Natural killer cell (primary cell): ENCODE results near the gene PDYN. TPM values are rescaled to one million over a fixed set of nuclear protein-coding genes. Genes with fewer than 3 reads are reported as not detected.

Experiments
- ATAC-seq, 3 donors: fragments of 150-1000 bp in 2 of 3; fragments of 200-7000 bp in 1 of 3; cut with Tn5 transposase; 1 replicate in 1 of 3; 2 replicates in 2 of 3; pipeline ENCODE4 v1.10.0; 2021; ENCODE audit warnings: mild to moderate bottlenecking in 2 of 3, moderate library complexity in 2 of 3
- DNase-seq, 2 donors: peaks; one replicate each; pipeline versions ENCODE4 v3.0.0 to v3.0.0-alpha.2; 2013 to 2021; ENCODE audit warnings: mixed read lengths in 1 of 2
- H3K27ac ChIP-seq: one replicate; pipeline ENCODE4 v1.5.1; 2013; ENCODE audit warnings: mild to moderate bottlenecking, low read length
- H3K27me3 ChIP-seq: one replicate; pipeline ENCODE4 v1.6.1; 2013; ENCODE audit warnings: low read length; ENCODE audit not compliant: control insufficient read depth, insufficient read depth
- H3K36me3 ChIP-seq: one replicate; pipeline ENCODE4 v1.6.1; 2013; ENCODE audit warnings: low read length; ENCODE audit not compliant: control insufficient read depth, insufficient read depth
- H3K4me1 ChIP-seq: one replicate; pipeline ENCODE4 v1.6.1; 2013; ENCODE audit warnings: low read length; ENCODE audit not compliant: control insufficient read depth, insufficient read depth
- H3K4me3 ChIP-seq: one replicate; pipeline ENCODE4 v1.5.1; 2013; ENCODE audit warnings: low read length
- H3K9me3 ChIP-seq: one replicate; pipeline ENCODE4 v1.6.1; 2013; ENCODE audit warnings: low read length; ENCODE audit not compliant: control insufficient read depth, insufficient read depth
- H3K27ac Mint-ChIP-seq, 2 donors: one replicate each; pipeline ENCODE4 v1.8.0; 2022; ENCODE audit warnings: mild to moderate bottlenecking in 2 of 2, mixed read lengths in 2 of 2, moderate library complexity in 1 of 2
- H3K27me3 Mint-ChIP-seq, 2 donors: one replicate each; pipeline ENCODE4 v1.8.0; 2022; ENCODE audit warnings: low read depth in 2 of 2, mixed read lengths in 2 of 2
- H3K36me3 Mint-ChIP-seq: one replicate; pipeline ENCODE4 v1.8.0; 2022; ENCODE audit warnings: mixed read lengths
- H3K4me1 Mint-ChIP-seq, 2 donors: one replicate each; pipeline ENCODE4 v1.8.0; 2022; ENCODE audit warnings: mixed read lengths in 2 of 2
- H3K4me3 Mint-ChIP-seq: one replicate; pipeline ENCODE4 v1.8.0; 2022; ENCODE audit warnings: mild to moderate bottlenecking, moderate library complexity, mixed read lengths
- H3K9me3 Mint-ChIP-seq, 2 donors: one replicate each; pipeline ENCODE4 v1.8.0; 2022; ENCODE audit warnings: mixed read lengths in 2 of 2
- WGBS: methylation state at CpG from one replicate; pipeline ENCODE4 v1.1.7; 2013; ENCODE audit warnings: missing lambda C conversion rate; ENCODE audit not compliant: insufficient coverage; 5-methylcytosine and 5-hydroxymethylcytosine counted together
- intact Hi-C: fragments of 100-400 bp; cut with micrococcal nuclease; formaldehyde crosslinking; loops from one replicate; pipeline ENCODE4 v1.14.2; 2022
- total RNA-seq, 4 donors: library from RNA; stranded (reverse); fragments of 120-200 nt in 1 of 4; gene quantifications; one replicate each; pipeline versions ENCODE4 v1.2.3 to v1.2.4, GENCODE V29; 2013 to 2022
- TF ChIP-seq, protein P1 (sequence below): fragments of 200-600 bp; IDR thresholded peaks from one replicate; pipeline ENCODE4 v1.8.0; 2022; ENCODE audit warnings: antibody characterized with exemption

Gene PDYN
- total RNA-seq, 3 donors from 2014 or later (not counting 1 experiment from before 2014, with no cell fraction given): not detected

DNA sequence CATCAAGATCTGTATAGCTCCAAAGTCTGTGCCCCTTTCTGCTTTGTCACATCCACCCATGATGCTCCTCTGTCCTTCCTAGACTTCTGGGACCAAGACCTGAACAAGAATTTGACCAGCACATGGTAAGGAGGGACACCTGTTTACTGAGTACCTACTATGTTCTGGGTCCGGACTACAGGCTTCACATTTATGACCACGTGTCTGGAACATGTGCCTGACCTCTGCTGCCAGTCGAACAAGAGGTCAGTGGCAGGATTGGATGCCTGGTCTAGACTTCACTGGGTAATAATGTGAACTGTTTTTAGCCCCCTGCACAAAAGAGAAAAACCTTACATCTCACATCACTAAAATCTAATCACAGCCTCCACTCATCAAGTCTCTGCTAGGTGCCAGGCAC, 7.3 kb upstream of the PDYN start:
- no peak overlapping the region for H3K27ac ChIP-seq
- H3K9me3 ChIP-seq: no peaks in the 10 kb centered on the region
- ATAC-seq: no peak
- Mint-ChIP-seq H3K4me3 (no peak overlapping the region), H3K36me3 (no peaks in the 10 kb centered on the region), H3K27me3 (peaks cover 12 to 21% of the 10 kb centered on the region in 2 donors), H3K27ac (no peak overlapping the region), H3K4me1 (no peaks in the 10 kb centered on the region), H3K9me3 (no peaks in the 10 kb centered on the region)
- no peaks in the 10 kb centered on the region for H3K27me3 ChIP-seq
- H3K4me3 ChIP-seq: no peak overlapping the region
- no peak for DNase-seq
- H3K4me1 ChIP-seq: no peaks in the 10 kb centered on the region
- no peaks in the 10 kb centered on the region for H3K36me3 ChIP-seq
- TF ChIP-seq, protein P1, sequence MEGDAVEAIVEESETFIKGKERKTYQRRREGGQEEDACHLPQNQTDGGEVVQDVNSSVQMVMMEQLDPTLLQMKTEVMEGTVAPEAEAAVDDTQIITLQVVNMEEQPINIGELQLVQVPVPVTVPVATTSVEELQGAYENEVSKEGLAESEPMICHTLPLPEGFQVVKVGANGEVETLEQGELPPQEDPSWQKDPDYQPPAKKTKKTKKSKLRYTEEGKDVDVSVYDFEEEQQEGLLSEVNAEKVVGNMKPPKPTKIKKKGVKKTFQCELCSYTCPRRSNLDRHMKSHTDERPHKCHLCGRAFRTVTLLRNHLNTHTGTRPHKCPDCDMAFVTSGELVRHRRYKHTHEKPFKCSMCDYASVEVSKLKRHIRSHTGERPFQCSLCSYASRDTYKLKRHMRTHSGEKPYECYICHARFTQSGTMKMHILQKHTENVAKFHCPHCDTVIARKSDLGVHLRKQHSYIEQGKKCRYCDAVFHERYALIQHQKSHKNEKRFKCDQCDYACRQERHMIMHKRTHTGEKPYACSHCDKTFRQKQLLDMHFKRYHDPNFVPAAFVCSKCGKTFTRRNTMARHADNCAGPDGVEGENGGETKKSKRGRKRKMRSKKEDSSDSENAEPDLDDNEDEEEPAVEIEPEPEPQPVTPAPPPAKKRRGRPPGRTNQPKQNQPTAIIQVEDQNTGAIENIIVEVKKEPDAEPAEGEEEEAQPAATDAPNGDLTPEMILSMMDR: no peak
- 75% methylated on average over 3 of the region's 3 CpGs for WGBS
- intact Hi-C loops: no loop called here

DNA sequence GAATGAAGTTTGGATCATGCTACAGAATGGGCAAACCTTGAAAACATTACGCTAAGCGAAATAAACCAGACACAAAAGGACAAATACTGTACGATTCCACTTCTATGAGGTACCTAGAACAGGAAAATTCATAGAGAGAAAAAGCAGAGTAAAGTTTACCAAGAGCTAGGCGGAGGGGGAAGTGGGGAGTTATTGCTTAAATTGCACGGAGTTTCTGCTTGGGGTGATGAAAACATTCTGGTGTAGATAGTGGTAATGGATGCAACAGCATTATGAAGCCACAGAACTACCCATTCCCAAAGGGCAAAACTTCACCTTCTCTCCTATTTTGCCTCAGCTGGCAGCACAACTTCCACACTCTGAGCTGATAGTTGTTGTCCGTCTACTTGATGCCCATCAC, 6.4 kb upstream of the PDYN start:
- Mint-ChIP-seq H3K27ac (no peak overlapping the region), H3K4me1 (no peaks in the 10 kb centered on the region), H3K36me3 (no peaks in the 10 kb centered on the region), H3K4me3 (no peak overlapping the region), H3K27me3 (peaks cover 12 to 21% of the 10 kb centered on the region in 2 donors), H3K9me3 (no peaks in the 10 kb centered on the region)
- Histone ChIP-seq H3K9me3 (no peaks in the 10 kb centered on the region), H3K27ac (no peak overlapping the region), H3K4me1 (no peaks in the 10 kb centered on the region), H3K4me3 (no peak overlapping the region), H3K36me3 (no peaks in the 10 kb centered on the region), H3K27me3 (no peaks in the 10 kb centered on the region)
- intact Hi-C loops: no loop called here
- TF ChIP-seq, protein P1: no peak
- DNase-seq: no peak
- 84% methylated on average over 5 of the region's 6 CpGs for WGBS
- no peak for ATAC-seq

DNA sequence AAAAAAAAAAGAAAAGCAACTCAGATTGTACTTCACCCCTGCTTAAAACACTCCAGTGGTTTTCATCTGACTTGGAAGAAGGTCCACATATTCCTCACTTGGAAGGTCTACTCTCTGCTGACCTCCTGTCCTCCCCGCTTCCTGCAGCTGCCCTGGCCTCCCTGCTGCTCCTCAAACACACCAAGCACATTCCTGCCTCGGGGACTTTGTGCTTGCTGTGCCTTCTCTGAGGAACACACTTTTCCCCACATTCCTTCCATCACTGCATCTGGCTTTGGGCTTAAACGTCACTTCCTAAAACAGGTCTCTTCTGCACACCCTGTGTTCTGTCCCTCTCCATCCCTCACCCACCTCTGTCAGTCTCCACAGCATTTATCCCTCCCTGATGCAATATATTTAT, 4.9 kb upstream of the PDYN start:
- H3K9me3 Mint-ChIP-seq: no peaks in the 10 kb centered on the region
- Histone ChIP-seq H3K27ac (no peak overlapping the region), H3K9me3 (no peaks in the 10 kb centered on the region), H3K4me1 (no peaks in the 10 kb centered on the region), H3K4me3 (no peak overlapping the region), H3K27me3 (no peaks in the 10 kb centered on the region), H3K36me3 (no peaks in the 10 kb centered on the region)
- no peaks in the 10 kb centered on the region for H3K36me3 Mint-ChIP-seq
- no peak overlapping the region for H3K4me3 Mint-ChIP-seq
- no peaks in the 10 kb centered on the region for H3K4me1 Mint-ChIP-seq
- H3K27ac Mint-ChIP-seq: no peak overlapping the region
- TF ChIP-seq, protein P1: no peak
- DNase-seq (no peak), ATAC-seq (no peak)
- H3K27me3 Mint-ChIP-seq: peaks cover 16 to 30% of the 10 kb centered on the region in 2 donors
- intact Hi-C loops: no loop called here
- 59% methylated on average over 3 of the region's 3 CpGs for WGBS

DNA sequence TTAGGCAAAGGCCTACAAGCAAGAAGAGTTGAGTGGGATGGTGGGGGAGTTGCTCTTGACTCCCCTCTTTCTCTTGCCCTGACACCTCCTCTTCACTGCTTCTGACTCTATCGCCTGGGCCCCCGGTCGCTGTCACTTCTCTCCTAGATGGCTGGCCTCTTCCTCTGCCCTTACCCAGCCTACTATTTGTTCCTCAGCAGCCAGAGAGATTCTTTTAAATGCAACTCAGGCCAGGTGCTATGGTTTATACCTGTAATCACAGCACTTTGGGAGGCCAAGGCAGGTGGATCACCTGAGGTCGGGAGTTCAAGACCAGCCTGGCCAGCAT, 4.3 kb upstream of the PDYN start:
- no peaks in the 10 kb centered on the region for H3K36me3 Mint-ChIP-seq
- Histone ChIP-seq H3K27me3 (peaks cover 2% of the 10 kb centered on the region), H3K9me3 (no peaks in the 10 kb centered on the region), H3K4me1 (no peaks in the 10 kb centered on the region), H3K36me3 (no peaks in the 10 kb centered on the region), H3K4me3 (no peak overlapping the region), H3K27ac (no peak overlapping the region)
- H3K27ac Mint-ChIP-seq: no peak overlapping the region
- WGBS: 81% methylated on average over 4 of the region's 4 CpGs
- H3K9me3 Mint-ChIP-seq: no peaks in the 10 kb centered on the region
- H3K4me3 Mint-ChIP-seq: no peak overlapping the region
- TF ChIP-seq, protein P1: no peak
- H3K27me3 Mint-ChIP-seq: peaks cover 16 to 35% of the 10 kb centered on the region in 2 donors
- H3K4me1 Mint-ChIP-seq: no peaks in the 10 kb centered on the region
- no peak for ATAC-seq
- DNase-seq: no peak
- intact Hi-C loops: no loop called here
